NK-92 treated with Interleukin-12 subunit alpha and Interleukin-12 subunit beta, amount 100 ng/mL, for 24 hours (cell line): Measurements from ENCODE around the gene ID2.
A peak's percentile ranks its signal among the peaks of the same experiment; 100 is the strongest.

Experiments
- DNase-seq: peaks from one replicate; lab custom pipeline; 2025; lab: John Stamatoyannopoulos, UW

The ID2 gene

DNA sequence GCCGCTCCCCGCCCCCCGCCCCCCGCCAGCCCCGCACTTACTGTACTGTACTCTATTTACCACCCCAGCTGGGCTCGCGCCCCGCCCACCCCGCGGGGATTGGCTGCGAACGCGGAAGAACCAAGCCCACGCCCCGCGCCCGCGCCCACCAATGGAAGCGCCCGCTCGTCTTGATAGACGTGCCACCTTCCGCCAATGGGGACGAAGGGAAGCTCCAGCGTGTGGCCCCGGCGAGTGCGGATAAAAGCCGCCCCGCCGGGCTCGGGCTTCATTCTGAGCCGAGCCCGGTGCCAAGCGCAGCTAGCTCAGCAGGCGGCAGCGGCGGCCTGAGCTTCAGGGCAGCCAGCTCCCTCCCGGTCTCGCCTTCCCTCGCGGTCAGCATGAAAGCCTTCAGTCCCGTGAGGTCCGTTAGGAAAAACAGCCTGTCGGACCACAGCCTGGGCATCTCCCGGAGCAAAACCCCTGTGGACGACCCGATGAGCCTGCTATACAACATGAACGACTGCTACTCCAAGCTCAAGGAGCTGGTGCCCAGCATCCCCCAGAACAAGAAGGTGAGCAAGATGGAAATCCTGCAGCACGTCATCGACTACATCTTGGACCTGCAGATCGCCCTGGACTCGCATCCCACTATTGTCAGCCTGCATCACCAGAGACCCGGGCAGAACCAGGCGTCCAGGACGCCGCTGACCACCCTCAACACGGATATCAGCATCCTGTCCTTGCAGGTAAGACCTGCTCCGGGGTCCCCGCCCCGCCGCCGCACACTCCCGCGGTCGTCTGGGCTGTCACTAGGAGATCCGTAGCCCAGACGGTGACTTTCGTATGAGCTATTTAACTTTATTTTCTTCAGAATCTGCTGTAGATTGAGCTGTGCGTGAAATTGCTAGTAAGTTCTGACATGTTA is at the start of gene ID2:
Gene ID2 (plus strand): TSS at position 271 of the 907 bp plus-strand sequence. CDS start 110 bp downstream, at position 381.
- DNase-seq, result peak; percentile 97

DNA sequence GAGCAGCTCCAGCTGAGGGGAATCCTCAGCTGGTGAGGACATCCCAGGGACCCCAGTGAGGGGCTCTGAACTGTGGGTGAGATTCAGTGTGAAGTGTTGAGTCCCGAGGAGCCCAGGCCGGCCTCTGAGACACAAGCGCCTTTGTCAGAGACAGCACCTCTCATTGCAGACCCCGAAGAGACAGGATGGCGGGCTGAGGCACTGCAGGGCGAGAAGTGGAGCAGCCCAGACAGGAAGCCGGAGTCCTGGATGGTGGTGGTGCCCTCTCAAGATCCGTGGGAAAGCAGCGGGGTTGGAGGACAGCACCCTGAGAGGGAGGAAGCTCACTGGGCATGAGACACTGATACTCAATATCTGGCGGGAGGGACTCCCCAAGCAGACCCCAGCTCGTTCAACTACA is 49.1 kb upstream of the ID2 start:
- no peak for DNase-seq

GRCh38 chr2:8633186-8633734 is 48.6 kb upstream of the ID2 start:
- DNase-seq, result no peak

- no peak for DNase-seq
Observed at GRCh38 chr2:8633735-8634313, 48.0 kb upstream of the ID2 start.

DNA sequence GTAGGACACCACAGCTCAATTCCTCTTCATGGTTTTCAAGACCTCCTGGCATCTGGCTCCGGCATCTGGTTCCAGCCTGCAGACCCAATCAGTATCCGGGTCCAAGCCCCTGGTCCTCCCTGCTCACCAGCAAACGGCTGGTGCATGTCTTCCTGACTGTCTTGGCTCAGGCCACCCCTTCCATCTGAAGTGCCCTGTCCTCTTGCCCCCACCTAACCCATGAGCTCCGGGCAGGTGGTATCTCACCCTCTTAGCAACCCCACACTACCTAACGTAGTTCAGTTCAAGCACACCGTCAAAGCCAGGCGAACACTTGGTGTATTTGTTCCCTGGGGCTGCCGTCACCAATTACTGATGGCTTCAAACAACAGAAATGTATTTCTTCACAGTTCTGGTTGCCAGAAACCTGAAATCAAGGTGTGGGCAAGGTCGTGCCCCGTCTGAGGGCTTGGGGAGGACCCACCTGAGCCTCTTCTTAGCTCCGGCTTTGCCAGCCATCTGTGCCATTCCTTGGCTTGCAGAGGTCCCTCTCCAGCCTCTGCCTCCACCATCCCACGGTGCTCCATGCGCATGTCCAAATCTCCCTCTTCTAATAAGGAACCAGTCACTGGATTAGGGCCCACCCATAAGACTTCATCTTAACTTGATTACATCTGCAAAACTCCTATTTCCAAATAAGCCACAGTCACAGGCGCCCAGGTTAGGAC is 47.2 kb upstream of the ID2 start:
- no peak for DNase-seq

- DNase-seq, result no peak
Observed at GRCh38 chr2:8636041-8636491, 45.8 kb upstream of the ID2 start.

DNA sequence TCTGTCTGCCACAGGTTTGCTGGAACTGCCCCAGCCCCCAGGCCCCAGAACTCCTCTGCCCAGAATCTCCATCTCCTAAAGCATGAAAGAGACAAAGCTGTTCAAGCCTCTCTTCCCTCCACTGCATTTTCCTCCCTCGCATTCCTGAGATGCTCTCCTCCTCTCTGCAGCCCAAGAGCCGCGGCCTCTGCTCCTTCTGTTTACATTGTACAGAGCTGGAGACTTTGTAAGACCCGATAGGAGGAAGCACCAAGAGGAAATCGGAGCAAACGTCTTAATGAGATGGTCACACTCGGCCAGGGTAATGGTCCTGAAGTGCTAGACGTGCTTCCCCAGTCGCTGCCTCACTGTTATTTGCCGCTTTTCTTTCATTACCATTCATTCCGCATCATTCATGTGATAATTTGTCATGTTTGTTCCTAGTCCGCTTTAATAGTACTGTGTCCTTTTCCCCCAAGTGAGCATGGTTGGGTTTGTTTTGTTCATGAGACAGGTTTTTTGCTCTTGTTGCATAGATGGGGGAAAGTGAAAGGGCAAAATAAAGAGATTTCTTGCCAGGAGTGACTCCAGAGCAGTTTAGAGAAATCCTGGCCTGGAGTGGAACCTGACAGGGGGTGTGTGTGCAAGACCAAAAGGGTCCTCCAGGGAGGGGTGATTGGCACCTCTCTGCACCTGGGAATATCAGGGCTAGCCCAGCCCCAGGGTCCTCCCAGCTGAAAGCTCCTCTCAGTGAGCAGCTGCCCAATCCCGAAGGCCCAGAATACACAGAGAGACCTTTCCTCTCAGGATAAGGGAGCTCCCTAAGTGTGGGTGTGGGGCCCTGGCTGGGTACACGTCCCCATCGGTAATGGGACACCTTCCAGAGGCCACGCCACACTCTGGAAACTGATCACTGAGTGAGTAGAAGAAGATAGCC is 44.9 kb upstream of the ID2 start:
- no peak for DNase-seq

- DNase-seq, result no peak
Observed at GRCh38 chr2:8638327-8638726, 43.5 kb upstream of the ID2 start.

- no peak for DNase-seq
Observed at GRCh38 chr2:8639122-8639635, 42.7 kb upstream of the ID2 start.

GRCh38 chr2:8640498-8640897 is 41.4 kb upstream of the ID2 start:
- DNase-seq, result no peak

DNA sequence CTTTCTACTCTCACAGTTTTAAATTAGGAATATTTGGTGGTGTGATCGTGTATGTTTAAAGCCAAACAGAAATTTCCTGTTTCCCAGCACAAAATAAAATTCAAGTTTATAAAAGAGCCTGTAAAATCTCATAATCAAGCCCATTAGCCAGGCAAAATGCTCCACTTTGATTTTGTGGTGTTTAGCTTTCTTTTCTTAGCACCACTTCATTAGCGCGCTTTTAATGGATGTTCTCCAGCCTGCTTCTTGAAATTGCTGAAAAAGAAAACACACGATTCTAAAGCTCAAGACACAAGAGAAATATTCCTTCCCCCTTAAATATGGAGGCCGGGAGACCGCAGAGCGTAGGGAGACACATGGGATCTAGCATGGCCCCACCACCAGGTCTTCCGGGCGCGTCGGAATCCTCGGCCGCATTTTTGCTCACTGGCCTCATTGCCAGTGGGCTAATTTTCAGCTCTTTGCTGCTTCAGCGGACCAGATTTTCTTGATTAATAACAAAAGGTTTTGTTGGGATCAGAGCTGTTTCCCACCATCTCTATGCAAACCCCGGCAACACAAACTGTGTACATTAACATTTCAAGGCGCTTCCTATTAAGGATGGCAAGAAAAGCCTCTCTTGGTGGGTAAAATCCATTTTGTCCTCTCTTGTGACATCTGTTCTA is 40.4 kb upstream of the ID2 start:
- no peak for DNase-seq

GRCh38 chr2:8642366-8643068 is 39.3 kb upstream of the ID2 start:
- no peak for DNase-seq

DNA sequence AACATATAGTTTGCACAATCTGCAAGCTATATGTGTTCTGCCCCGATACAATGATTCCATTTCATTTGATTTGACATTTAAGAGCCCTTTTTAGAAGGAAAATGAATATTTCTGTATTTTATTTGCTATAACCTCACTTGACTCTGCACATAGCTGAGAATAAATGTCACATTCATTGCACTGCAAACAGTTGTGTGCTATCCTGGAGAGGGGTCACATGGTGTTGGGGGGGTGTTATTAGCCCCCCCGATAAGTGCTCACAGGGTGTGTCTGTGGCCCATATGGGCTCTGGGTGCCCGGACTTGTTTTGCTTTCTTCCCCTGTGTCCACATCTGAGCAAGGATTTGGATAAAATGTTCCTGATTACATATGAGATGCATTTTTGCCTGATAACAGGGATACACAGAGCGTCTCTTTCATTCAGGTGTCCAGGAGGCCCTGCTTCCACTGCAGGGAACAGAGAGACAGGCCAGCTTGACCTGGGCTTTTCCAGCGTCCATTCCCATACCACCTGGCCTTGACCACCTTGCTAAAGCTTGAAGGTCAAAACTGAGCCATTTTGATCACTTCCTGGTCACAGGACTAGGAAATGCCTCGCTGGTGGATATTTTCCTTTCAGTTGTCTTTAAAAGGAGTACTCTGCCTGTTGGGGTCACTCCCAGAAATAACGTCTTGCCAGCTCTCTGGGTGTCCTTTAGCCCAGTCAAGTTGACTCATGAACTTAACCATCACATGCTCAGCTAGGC is 38.4 kb upstream of the ID2 start:
- no peak for DNase-seq

- no peak for DNase-seq
Observed at GRCh38 chr2:8643996-8644356, 37.9 kb upstream of the ID2 start.

DNA sequence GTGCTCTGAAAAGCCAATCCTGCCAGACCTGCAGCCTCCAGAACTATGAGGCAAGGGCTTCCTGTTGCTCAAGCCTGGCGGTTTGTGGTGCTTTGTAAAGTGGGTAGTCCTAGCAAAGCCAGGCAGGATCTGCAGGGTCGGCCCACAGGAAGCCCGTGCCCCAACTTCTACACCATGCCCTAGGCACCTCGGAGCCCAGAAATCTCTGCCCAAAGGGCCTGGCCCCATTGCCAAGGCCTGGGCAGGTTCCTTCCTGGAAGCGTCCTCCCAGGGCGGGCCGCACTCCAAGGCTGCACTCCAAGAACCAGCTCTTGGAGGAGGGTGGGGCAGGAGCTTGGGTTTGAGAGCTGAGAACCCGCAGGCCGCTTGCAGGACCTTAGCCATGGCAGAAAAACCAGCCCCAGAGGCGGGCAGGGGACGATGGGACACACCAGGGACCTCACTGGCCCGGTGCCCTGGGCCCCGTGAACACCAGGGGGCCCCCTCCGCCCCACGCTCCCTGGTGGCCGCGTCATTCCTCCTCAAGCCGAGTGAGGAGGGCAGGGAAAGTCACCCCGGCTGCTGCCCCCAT is 37.2 kb upstream of the ID2 start:
- DNase-seq, result peak; percentile 14

DNA sequence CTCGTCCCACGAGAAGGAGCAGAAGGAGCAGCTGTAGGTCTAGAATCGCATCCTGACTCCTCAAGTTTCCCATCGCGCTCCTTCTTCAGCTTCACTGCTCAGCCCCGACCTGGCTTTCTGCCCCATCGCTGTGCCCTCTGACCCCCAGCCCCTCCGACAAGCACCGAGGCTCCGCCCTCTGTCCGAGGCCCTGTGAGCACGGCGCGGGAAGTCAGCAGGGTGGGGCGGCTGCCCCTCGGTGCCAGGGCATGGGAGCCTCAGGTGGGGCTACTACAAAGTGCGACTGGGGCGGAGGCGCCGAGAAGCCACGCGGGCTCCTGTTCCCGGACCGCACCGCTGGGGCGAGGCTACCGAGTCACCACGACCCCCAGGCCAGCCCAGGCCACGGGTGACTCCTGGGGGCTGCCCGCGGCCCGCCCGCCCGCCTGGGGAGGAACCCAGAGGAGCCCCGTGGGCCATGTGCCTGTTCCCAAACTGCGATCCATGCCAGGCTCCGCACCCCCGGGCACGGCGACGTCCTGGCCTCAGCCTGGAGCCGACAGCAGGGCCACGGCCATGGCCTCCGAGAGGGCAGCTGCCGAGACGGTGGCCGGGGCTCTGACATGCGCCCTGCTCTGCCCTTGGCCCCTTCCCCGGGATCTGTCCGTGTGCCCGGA is 36.6 kb upstream of the ID2 start:
- no peak for DNase-seq

GRCh38 chr2:8646731-8647461 is 35.0 kb upstream of the ID2 start:
- no peak for DNase-seq

GRCh38 chr2:8647462-8647857 is 34.4 kb upstream of the ID2 start:
- no peak for DNase-seq
